Activated naive CD4-positive, alpha-beta T cell treated with anti-CD3 and anti-CD28 coated beads, Interleukin-2, amount 50 U/mL, for 16 hours (primary cell): ENCODE measurements around the gene CACNA1B.
"Not testable (repeated sequence)": the region's sequence is repeated elsewhere in the genome, so short reads cannot be mapped to it uniquely, and the experiment has no call there.

Experiments
- DNase-seq: peaks from one replicate; pipeline ENCODE4 v3.0.0-alpha.2; 2020

CACNA1B gene

DNA sequence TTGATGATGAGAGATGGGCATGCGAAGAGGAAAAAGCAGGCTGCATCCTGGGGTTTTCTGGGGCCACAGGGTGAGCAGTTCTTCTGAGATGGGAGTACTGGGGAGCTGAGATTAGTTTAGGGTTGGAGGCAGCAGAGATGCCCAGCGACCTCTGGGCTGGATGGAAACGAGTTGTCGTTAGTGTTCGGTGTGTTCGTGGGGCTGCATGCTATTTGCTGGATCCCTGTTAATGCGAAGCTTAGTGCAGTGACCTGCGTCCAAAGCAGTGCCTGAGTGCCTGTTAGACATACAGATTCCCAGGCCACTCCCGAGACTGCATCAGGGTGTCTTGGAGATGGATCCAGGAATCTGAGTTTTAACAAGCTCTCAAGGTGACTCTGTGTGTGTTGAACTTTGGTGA is 201.3 kb downstream of the CACNA1B start:
- no peak for DNase-seq

DNA sequence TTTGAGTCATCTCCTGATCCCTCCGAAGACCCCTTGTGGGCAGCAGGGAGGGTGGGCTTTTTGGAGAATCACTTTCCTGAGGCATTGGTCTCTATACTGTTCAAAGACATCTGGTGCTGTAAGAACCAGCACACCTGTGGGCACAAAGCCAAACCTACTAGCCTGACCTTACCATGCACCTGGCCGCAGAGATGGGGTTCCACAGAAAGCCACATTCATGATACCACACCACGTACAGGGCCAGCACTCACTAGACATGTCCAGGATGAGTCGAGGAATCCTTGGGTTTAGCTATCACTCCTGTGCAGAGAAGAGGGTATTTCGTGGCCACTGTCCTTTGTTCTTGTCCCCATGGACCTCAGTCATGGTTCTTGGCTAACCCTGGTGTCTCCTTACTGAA is 203.4 kb downstream of the CACNA1B start:
- DNase-seq = no peak

DNA sequence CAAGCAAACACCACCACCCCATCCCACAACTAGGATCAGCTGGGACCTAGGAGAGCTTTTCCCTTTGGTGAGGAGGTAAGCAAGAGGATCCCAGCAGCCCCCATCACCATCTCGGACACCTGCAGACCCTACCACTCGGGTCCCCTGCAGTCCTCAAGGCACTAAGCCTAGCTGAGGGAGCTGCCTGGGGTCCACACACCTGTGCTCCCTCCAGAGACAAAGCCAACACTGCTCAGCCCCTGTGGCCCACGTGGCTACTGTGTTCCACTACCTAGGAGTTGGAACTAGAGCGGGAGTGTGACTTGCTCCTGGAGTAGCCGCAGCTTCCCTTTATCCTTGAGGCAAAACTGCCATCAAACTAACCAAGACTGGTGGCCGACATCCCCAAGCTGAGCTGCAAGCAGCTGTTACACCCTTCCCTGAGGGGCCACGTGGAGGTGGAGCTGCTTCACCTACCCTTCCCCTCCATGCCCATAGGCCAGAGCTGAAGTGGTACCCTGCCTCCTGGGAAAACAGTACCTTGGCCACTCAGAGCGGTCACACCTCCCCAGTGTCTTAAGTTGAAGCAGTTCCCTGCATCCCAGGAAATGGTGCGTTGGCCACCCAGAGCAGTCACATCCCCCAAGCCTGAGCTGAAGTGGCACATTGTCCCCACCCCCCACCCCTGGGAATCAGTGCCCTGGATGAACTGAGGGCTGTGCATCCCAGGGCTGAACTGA is 205.5 kb downstream of the CACNA1B start:
- DNase-seq = no peak

DNA sequence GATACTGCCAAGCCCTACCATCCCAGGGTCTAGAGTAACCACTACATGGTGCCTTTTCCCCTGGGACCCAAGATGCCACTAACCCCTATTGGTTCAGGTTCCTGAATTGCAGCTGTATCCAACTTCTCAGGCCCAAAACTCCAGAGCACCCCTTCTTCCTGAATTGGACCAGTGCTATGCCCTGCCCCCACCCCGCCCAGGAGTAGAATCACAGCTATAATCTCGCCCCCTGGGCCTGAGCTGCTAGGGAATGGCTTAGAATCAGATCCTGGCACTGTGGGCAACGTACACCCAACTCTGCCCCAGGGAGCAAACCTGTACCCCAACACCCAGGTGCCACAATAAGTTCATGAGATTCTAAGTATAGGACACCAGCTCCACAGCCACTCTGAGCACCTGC is 206.3 kb downstream of the CACNA1B start:
- DNase-seq = no peak

DNA sequence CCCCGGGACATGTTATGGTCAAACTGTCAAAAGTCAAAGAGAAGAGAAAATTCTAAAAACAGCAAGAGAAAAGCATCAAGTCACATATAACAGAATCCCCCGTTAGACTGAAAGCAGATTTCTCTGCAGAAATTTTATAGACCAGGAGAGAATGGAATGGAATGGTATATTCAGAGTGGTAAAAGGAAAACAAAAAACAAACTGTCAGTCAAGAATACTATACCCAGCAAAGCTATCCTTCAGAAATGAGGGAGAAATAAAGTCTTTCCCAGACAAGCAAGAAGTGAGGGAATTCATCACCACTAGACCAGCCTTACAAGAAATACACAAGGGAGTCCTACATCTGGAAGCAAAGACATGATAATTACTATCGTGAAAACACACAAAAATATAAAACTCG is 208.0 kb downstream of the CACNA1B start:
- no peak for DNase-seq

DNA sequence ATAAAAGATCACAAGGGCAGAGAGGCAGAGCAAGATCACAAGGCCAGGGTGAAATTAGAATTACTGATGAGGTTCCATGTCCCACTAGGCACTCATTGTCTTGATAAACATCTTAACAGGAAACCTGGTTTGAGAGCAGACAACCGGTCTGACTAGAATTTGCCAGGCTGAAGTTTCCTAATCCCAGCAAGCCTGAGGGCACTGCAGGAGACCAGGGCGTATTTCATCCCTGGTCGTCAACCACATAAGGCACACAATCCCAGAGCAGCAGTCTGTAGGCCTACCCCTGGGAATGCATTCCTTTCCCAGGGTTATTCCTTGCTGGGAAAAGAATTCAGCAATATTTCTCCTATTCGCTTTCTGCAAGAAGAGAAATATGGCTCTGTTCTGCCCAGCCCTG is 214.5 kb downstream of the CACNA1B start:
- not testable (repeated sequence) for DNase-seq

DNA sequence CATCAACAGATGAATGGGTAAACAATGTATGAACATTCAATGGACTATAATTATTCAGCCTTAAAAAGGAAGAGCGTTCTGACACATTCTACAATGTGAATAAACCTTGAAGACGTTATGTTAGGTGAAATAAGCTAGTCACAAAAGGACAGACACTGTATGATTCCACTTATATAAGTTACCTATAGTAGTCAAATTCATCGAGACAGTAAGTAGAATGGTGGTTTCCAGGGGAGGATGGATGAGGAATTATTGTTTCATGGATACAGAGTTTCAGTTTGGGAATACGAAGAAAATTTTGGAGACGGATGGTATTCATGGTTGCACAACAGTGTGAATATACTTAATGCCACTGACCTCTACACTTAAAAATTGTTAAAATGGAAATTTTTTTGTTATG is 216.4 kb downstream of the CACNA1B start:
- DNase-seq = no peak

DNA sequence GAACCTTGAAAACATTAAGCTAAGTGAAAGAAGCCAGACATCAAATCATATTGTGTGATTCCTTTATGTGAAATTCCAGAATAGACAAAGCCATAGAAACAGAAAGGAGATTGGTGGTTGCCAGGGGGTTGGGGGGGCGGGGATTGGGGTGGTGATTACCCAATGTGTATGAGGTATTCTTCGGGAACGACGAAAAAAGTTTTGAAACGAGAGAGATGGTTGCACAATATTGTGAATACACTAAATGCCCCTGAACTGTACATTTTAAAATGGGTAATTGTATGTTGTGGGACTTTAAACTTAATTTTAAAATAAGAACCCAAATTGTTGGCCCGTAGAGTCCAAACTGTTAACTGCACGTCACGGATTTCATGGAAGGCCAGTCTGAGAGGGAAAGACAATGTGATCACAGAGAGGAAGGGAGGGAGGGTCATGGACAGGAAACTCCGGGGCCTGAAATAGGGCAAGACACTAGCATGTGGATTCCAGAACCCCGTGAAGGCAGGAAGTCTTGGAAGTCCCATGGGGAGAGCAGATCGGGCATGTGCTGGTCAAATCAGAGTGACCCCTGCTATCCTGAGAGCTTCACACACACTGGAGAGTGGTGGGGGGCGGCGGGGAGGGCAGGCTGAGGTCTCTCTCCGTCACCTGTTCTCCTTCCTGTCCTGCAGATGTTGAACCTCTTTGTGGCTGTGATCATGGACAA is 218.4 kb downstream of the CACNA1B start:
- DNase-seq = no peak

DNA sequence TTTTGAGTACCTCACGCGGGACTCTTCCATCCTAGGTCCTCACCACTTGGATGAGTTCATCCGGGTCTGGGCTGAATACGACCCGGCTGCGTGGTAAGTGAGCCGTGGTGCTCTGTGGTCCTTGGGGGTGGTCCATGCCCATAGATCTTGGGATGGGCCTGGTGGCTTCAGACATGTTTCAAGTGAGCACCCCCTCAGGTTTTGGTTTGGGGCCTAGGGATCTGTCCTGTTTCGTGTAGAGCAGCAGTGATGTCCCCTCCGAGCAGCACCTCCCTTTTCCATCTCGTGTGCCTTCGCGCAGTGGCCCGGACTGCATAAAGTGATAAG is 218.9 kb downstream of the CACNA1B start:
- DNase-seq = no peak

DNA sequence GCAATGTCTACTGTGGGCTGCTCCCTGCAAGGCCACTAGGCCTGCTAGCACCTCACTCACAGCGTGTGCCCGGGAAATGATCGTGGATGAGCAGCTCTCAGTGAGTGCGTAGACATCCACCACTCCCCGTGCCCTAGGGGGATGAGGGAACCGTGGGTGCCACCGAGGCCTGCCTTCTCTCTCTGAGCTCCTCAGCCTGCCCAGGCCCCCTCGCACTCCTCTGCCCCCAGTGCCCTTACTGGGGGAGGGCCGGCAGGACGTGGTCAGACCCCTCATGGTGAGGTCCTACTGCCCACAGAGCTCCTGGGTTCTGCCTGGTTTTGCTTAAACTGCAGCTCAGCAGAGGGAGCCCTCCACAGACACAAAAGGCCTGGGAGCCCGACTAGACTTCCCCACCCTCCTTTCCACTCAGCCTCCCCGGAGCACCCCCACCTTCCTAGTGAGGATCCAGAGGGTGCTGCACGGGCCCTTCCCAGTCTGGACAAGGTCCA is 220.0 kb downstream of the CACNA1B start:
- no peak for DNase-seq

DNA sequence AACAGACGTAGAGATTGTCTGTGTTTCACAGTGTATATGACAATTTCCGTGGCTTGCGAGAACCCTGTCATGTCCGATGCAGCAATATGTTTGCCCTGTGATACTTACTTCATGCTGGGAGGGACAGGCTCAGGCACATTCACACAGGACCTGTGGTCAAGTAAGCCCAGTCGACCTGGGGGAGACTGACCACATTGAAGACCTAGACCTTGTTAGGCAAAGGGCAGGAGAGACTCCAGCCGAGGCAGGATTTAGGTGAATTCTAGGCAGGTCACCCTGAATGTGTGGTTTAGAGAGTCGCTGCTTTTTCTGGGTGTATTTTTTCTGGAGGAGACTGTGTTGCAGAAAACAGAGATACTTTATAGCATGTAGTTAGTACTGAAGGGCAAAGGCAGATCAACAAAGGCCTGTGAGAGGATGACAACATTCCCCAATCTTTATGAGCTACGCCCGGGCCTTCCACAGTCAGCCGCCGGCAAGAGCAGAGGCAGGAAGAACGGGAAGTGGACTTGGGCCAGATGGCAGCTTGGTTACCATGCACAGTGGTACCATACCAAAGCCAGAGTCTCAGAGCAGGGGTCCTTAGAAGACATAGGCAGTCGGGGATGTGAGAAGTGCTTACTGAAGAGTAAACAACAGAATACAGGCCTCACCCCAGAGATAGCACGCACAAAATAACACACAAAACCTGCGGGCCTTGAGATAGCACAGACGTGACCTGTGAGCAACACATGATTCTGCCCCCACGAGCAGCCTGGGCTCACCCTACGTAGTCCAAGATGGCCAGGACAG is 220.7 kb downstream of the CACNA1B start:
- no peak for DNase-seq

DNA sequence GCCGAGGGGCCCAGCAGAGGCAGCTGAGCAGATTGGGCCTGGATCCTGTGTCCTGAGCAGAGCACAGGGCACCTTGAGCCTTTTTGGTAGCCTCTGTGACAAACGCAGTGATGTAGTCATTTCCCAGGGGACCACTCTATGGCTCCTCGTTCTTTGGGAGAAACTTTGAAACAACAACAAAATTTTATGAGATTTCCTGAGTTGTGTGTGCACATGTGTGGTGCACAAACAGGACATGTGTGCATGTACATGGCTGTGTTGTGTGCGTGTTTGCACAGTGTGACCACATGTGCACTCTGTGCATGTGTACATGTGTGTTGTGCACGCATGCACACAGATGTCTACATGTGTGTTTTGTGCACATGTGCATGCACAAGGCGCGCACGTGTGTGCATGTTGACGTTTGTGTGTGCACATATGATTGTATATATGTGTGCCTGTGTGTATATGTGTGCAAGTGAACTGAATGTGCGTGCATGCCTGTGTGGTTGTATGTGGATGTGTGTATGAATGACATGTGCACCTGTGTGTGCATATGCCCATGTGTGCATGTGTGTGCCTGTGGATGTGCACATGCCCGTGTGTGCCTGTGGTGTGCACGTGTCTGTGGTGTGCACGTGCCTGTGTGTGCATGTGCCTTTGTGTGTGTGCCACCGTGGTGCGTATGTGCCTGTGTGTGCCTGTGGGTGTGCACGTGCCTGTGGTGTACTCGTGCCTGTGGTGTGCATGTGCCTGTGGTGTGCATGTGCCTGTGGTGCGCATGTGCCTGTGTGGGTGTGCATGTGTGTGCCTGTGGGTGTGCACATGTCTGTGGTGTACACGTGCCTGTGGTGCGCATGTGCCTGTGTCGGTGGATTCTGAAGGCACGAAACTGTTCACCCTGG is 221.6 kb downstream of the CACNA1B start:
- DNase-seq = no peak

DNA sequence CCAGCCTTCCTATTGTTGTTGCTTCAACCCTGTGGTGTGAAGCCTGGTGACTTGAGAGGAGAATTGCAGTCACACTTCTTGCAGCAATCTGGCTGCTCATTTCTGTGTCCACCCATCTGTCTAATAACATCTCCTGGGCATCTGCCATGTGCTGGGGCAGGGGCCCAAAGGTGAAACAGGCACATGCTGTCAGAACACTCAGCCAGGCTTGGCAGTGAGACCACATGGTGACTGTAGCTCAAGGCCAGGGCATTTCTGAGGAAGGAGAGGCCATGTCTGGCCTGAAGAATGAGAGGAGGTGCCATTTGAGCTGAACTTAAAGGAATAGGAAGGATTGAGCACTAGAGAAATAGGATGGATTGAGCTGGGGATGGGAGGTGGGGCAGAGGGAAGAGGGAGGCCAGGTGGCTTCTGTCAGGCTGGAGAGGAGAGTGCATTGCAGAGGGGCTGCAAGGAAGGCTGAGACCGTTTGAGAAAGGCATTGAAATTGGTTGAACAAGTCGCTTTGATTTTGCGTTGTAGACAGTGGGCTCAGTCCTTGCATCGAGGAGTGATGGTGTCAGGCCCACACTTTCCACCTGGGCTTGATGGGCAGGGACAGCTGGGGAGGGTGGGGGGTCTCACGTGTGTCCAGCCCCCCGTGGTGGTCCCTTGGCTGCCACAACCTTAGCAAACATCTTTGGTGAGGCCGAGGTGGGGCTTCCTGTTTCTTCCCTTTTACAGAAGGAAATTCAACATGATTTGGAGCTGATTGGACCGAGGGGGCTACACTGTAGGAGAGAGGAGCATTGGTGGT is 222.4 kb downstream of the CACNA1B start:
- DNase-seq = no peak

DNA sequence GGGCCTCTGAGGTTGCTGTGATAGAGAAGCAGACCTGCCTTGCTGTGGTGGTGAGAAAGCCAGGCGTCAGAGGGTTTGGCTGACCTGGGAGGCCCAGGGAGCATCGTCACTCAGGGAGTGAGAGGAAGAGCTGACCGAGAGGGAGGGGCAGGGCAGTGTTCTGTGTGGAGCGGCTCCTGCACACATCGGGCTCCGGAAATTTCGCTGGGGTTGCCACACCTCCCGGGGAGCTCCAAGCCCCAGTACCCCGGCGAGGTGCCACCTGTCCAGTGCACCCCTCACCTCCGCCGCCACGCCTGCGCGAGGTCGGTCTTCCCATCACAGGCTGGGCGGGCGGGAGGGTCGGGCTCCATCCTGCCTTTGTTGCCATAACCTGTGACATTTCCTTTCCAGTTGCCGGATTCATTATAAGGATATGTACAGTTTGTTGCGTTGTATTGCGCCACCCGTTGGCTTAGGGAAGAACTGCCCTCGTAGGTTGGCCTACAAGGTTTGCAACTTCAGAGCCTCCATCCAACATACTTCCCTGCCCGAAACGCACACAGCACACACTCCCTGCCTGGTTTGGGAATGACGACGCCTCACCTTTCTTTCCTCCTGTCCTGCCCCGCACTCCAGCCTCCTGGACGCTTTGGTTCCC is 223.2 kb downstream of the CACNA1B start:
- DNase-seq = no peak

DNA sequence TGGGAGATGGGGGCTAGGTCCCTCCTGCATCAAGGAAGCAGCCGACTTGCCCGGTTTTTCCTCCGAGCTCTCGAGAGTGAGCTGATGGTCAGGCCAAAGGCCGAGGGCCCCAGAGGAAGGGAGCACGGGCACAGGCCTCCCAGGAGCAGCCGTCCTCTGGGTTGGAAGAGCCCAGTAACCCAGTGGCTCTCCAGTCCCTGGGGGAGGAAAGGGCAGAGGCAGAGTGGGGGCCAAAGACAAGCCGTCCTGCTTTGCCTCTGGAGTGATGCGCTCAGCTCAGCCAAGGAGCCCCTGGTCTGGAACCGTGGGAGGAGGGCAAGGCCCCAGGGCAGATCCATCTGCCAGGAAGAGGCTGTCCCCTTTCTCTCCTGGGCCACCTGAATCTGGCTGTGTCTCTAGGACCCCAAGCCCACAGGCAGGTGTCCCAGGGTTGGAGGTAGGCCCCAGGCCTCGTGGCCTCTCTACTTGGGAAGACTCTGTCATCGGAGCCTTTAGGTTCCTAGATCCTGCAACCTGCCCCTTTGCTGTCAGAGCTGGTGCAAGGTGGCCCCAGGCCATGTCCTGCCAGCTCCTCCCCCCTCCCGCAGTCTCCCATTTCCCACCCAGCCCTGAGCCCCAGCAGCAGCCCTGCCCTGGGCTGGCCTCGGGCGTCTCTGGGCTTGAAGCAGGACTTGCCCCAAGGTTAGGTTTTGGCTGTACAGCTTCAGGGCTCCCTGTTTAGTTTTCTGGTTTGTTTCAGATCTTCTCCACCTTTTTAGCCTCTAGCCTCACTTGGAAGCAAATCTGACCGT is 224.1 kb downstream of the CACNA1B start:
- DNase-seq = no peak

DNA sequence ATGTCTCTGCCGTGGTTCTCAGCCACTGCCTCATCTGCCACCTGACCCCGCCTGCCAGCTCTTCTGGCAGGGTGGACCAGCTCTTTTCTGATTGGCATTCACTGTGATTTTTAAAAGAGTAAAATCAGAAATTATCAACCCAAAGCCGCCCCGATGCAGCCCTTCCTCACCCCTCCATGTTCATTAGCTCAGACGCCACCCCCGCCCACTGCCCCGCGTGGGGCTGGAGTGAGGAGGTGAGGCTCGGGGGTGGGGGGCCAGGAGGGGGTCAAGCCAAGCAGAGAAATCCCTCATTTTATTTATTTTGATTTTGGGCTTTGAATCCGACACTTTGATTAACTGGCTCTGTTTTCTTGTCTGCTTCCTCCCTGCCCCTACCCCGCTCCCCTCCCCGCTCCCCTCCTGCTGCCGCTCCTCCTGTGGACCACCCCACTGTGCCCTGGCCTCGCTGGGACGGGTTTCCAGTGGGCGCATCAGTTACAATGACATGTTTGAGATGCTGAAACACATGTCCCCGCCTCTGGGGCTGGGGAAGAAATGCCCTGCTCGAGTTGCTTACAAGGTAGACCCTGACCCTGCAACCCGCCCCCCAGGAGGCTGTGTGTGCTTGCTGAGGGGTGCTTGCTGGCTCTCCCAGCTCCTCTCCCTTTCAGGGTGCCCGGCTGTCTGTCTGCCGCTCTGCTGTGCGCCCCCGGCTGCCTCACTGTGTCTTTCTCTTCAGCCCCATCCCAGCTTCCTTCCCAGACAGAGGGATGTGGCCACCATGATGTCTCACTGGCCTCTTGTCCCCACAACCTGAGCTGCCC is 224.9 kb downstream of the CACNA1B start:
- DNase-seq = no peak

DNA sequence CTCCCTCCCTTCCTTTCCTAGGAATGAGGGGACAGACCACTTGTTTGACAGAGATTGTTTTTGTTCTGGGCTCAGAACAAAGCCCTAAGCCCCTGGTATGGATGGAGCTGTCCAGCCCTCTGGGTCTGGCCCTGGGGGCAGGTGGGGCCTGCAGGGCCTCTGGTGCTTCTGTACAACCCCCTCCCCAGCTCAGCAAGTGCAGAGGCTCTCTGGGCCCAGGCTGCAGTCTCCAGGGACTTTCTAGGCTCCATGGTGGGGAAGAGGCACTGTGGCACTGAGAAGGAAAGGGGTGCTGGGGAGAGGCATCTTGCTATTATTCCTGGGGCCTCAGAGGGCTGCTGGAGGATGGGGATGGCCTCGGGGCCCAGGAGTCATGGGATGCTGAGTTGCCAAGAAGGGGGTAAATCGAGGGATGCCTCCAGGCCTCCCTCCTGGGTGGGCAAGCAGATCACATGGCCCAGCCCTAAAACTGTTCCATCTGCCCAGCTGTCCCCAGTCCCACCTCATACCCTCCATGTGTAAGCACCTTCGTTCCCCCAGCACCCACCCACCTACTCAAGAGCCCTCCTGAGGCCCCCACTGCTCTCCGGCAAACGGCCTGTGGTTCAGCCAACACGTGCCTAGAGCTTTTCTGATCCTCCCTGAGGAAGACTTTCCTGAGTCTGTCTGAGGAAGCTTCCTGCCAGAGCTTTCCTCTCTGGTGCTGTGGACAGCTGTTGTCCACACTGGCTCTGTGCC is 225.7 kb downstream of the CACNA1B start:
- DNase-seq = no peak

DNA sequence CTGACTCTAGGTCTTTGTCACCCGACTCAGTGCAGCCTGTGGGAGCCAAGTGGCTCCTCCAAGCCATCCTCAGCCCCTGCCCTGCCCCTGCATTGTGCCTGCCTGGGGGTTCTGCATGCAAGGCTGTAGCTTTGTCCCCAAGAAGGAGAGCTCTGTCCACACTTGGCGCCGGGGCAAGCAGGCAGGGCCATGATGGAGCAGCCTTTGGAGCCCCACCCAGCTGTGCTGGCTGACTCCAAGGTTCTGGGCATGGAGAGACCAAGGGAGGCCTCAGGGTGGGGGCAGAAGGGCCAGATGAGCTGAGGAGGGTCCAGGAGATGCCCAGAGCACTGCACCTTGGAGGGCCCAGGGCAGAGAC is 226.2 kb downstream of the CACNA1B start:
- DNase-seq = no peak
